GM21786 (cell line): ENCODE measurements around the gene TAF5.
"Not testable (repeated sequence)": the region's sequence is repeated elsewhere in the genome, so short reads cannot be mapped to it uniquely, and the experiment has no call there.

Experiments
- ATAC-seq: cut with Tn5 transposase; IDR thresholded peaks from one replicate; pipeline ENCODE4 v1.9.1; 2021; ENCODE audit not compliant: unreplicated experiment

TAF5 gene

DNA sequence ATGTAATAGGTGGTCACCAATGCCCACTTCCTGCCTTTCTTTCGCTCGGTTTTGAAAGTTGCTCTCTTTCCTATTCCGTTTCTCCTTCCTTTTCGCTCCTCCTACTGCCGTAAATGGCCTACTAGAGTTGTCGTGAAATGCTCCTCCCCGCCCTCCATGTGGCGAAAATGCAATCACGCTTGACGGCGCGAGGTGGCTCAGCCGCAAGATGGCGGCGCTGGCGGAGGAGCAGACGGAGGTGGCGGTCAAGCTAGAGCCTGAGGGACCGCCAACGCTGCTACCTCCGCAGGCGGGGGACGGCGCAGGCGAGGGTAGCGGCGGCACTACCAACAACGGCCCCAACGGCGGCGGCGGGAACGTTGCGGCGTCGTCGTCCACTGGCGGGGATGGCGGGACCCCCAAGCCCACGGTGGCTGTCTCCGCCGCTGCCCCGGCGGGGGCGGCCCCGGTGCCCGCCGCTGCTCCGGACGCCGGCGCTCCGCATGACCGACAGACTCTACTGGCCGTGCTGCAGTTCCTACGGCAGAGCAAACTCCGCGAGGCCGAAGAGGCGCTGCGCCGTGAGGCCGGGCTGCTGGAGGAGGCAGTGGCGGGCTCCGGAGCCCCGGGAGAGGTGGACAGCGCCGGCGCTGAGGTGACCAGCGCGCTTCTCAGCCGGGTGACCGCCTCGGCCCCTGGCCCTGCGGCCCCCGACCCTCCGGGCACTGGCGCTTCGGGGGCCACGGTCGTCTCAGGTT lies at the start of gene TAF5:
TSS of gene TAF5 (plus strand) at position 195 of the 737 bp plus-strand sequence. CDS start at position 209, 14 bp downstream.
- peak; percentile 53 for ATAC-seq

DNA sequence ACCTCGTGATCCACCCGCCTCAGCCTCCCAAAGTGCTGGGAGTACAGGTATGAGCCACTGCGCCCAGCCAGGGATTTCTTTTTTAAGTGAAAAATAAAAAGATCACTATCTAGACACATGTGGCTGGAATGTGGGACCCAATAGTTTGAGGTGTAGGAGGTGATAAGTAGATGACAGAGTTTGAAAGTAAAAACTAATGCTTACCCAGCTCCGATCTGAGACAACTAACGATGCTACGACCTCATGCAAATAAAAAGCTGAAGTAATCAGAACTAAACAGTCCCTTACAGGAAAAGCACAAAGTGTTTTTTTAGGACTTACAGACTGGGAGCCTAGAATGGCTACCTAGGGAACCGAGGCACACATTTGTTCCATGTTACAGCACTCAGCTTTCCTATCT lies 39.9 kb upstream of the TAF5 start:
- no peak for ATAC-seq

DNA sequence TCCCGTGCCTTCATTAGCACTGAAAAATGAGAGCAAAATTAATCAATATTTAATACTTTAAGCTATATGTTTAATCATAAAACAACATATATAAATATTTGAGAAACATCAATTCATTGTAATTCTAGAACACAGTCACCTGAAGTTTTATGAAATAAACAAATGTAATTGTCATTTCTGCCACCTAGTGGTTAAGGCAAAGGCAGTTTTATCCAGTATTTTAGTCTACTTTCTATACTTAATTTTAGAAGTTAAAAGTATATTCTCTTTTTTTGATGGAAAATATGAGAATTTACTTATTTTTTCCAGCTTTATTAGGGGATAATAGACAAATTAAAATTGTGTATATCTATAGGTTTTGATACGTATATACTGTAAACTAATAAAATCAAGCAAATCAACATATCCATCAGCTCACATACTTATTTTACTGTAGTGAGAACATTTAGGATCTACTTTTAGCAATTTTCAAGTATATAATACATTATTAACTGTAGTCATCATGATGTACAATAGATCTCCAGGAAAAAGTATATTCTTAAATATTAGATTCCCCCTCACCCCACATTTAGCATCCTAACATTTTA lies 33.7 kb upstream of the TAF5 start:
- no peak for ATAC-seq

DNA sequence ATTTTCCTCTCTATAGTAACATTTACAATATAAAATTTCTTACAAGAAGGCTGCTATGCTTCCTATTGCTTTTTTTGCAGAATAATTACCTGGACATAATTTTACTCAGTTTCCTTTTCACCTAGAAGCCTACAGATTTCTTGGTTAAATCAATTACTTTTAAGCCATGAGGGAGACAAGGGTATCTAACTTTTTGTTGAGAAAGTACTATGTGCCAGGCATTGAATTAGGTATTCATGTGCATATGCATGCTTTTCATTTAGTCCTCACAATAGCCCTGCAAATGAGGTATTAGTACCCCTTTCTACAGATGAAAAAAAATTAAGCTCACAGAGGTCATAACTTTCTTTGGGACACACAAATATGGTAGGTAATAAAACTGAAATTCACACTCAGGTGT lies 33.2 kb upstream of the TAF5 start:
- ATAC-seq: no peak

DNA sequence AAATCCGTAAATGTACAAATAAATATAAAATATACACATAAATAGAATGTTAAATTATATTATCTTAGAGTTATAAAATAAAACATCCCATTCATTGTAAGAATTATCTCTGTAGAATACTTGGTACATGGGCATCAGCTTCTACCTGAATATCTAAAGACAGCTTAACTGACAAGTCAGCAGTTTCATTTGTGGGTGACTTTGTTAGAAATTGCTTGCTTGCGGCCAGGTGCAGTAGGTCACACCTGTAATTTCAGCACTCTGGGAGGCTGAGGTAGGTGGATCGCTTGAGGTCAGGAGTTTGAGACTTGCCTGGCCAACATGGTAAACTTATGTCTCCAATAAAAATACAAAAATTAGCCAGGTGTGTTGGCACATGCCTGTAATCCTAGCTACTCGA lies 31.4 kb upstream of the TAF5 start:
- ATAC-seq: no peak

DNA sequence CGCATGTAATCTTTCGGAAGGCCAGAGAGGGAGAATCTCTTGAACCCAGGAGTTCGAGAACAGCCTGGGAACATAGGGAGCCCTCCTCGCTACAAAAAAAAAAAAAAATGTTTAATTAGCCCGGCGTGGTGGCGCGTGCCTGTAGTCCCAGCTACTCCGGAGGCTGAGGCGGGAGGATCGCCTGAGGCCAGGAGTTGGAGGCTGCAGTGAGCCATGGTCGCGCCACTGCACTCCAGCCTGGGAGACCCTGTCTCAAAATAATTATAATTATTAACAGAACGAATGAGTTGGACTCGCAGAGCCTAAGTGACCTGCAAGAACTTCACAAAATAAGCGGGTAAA lies 17.6 kb upstream of the TAF5 start:
- no peak for ATAC-seq

DNA sequence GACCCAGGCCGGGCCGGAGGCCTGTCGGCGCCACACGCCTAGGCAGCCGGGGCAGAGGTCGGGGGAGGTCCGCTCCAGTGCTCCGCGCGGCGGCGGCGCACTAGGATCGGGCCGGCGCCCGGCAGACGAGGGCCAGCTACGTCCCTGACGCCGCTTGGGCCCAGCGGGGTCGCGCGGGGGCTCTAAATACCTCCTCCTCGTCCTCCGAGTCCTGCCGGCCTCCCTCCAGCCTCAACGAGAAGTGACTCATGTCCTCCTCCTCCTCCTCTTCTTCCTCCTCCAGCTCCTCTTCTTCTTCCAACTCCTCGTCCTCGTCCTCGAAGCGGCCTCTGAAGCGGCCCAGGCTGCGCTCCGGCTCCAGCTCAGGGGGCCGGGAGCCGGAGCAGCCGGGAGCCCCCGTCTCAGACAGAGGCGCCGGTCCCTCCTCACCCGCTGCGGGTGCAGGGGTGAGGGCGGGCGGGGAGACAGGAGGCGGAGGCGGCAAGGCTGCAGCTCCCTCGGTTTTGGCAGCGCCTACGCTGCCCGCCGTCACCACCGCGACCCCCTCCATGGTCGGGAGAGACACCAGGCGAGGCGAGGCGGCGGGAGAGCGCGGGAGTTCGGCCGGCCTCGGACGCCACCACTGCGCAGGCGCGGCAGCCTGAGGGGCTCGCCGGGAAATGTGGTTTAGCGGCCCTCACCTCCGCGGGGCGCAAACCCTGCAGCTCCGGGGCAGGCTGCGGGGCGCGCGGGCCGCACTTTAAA lies 17.1 kb upstream of the TAF5 start, which contains the start of gene PCGF6:
TSS of gene PCGF6 (minus strand) at position 624 of the 744 bp plus-strand sequence. CDS start at position 550, 74 bp downstream.
- peak; percentile 79 for ATAC-seq

DNA sequence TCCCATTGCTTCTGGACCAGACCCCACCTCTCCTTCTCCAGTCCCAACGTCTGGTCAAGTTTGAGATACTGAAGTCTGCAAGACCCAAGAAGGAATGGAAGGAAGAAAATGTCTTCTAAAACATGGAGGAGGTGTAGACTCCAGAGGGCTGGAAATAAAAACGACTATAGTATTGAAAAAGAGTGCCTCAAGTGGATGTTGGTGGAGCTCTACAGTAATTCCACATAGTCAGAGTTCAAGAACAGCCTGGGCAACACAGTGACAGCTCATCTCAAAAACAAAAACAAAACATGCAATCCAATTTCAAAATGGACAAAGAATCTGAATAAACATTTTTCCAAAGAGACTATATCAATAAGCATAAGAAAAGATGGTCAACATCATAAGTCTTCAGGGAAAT lies 14.5 kb upstream of the TAF5 start:
- ATAC-seq: no peak

DNA sequence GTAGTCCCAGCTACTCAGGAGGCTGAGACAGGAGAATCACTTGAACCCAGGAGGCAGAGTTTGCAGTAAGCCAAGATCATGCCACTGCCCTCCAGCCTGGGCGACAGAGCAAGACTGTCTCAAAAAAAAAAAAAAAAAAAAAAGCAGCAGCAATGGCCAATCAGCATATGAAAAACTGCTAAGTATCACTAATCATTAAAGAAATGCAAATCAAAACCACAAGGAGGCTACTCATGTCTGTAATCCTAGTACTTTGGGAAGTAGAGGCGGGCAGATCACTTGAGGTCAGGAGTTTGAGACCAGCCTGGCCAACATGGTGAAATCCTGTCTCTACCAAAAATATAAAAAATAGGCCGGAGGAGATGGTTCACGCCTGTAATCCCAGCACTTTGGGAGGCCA lies 13.2 kb upstream of the TAF5 start:
- not testable (repeated sequence) for ATAC-seq

DNA sequence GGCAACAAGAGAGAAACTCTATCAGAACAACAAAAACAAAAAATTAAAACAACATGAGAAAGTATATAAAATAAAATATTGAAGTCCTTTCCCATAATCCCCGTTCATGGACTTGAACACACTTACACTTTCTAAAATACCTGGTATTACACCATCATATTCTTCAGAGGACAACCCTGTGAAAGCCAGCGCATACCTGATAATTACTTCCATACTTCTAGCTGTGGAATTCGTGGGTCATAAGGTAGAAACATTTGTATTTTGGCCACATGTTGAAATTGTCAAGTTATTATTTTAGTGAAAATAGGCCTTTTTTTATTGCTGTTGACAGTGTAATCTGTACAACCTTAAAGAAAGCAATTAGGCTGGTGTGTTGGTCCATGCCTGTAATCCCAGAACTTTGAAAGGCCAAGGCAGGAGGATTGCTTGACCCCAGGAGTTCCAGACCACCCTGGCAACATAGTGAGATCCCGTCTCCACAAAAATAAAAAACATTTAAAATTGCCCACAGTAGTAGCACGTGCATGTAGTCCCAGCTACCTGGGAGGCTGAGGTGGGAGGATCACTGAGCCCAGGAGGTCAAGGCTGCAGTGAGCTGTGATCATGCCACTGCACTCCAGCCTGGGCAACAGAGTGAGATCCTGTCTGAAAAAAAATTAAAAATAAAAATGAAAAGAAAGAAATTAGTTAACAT lies 11.7 kb upstream of the TAF5 start:
- no peak for ATAC-seq

DNA sequence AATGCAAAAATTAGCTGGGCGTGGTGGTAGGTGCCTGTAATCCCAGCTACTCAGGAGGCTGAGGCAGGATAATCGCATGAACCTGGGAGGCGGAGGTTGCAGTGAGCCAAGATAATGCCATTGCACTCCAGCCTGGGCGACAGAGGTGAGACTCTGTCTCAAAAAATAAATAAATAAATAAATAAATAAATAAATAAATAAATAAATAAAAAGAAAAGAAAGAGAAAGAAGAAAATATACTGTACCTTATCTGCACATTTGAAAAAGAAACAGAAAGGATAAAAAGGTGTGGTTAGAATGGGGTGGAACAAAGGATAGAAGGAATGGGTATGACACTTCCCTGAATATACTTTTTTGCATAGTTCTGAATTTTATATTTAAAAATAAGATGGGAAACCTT lies 8.3 kb upstream of the TAF5 start:
- not testable (repeated sequence) for ATAC-seq

DNA sequence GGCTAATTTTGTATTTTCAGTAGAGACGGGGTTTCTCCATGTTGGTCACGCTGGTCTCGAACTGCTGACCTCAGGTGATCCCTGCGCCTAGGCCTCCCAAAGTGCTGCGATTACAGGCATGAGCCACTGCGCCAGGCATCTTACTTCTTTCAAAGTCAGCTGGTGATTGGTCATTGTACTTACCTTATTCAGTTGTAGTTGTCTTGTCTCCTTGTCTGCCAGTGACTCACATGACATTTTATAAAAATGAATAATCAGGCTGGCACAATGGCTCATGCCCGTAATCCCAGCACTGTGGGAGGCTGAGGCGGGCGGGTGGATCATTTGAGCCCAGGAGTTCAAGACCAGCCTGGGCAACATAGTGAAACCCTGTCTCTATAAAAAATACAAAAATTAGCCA lies 7.0 kb upstream of the TAF5 start:
- not testable (repeated sequence) for ATAC-seq

DNA sequence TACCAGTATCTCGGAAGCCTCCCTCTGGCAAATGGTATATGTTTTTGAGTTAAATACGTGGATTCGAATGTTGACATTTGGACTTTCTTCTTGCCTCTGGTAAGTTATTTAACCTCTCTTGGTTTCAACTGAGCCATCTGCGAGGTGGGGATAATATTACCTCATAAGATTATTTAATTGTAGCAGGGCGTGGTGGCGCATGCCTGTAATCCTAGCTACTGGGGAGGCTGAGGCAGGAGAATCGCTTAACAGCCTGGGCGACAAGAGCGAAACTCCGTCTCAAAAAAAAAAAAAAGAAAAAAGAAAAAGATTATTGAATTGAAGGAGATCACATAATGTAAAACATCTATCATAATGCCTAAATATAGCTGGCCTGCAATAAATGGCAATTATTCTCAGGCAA lies 396 bp upstream of the TAF5 start:
- no peak for ATAC-seq

DNA sequence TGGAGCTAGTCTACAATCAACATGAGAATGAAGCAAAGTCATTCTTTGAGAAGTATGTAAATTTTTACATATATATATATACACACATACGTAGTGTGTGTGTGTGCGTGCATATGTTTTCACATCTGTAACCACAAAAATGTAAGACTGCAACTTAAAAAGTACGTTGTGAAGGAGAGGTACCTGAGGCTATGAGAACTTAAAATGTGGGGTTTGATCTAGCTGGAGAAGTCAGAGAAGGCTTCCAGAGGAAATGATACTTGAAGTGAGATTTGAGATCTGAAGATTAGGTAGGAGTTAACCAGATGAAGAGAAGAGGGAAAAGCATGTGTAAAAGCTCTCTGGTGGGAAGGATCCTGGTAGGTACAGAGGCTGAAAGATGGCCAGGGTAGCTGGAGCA lies 5.8 kb downstream of the TAF5 start:
- no peak for ATAC-seq

DNA sequence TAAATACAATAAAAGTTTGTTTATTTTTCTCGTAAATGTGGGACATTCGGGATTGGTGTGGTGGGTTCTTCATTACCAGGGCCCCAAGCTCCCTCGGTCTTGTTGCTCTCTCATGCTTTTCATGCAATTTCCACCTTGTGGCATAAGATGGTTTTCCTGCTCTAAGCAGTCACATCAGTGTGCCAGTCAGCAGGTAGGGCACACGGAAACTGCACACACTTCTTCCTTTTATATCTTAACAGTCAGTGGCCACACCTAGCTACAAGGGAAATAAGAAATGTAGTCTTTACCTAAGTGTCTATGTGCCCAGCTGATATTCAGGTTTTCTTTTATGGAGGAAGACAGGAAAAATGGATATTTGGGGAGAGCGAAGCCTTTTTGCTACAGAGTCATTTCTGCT lies 6.5 kb downstream of the TAF5 start:
- no peak for ATAC-seq

DNA sequence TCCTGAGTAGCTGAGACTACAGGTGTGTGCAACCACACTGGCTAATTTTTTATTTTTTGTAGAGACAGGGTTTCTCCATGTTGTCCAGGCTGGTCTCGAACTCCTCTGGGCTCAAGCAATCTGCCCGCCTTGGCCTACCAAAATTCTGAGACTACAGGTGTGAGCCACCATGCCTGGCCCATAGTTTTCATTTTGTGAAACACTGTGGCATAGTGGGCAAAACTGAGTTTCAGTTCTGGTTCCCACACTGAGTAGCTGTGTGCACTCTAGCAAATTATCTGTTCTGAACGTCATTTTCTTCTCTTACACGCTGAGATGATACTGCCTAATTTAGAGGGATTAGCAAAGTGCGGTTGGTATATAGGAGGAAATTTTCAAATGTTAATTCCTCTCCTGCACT lies 15.0 kb downstream of the TAF5 start:
- no peak for ATAC-seq

DNA sequence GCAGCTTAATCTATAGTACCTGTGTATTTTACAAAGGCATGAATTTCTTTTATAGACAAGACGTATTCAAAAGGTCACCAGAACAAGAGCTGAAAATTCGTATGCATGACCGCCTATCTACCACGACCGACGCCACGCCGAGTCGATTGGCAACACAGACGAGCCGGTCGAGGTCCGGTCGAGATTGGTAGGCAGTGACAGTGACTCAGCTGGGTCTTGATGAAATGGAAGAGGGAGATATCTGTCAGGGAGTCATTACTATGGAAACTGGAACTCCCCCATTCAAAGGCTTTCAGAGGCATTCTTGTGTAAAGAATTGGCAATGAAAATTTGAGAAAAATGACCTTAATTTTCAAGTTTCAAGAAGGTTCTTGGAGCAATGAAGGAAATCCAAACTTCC lies 26.4 kb downstream of the TAF5 start:
- no peak for ATAC-seq

DNA sequence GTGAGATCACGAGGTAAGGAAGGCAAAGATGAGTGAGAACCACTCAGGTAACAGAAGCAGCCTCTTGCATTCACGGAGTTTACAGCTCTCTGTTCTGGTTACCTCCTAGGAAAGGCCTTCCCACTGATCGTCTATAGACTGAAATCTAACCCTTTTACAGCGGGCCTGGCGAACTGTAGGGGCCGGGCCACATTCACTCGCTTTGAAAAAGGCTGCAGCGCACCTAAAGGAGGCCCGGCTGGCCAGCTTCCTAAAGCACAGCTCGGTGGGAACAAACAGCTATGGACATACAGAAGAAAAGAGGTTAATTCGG lies 27.9 kb downstream of the TAF5 start:
- no peak for ATAC-seq

DNA sequence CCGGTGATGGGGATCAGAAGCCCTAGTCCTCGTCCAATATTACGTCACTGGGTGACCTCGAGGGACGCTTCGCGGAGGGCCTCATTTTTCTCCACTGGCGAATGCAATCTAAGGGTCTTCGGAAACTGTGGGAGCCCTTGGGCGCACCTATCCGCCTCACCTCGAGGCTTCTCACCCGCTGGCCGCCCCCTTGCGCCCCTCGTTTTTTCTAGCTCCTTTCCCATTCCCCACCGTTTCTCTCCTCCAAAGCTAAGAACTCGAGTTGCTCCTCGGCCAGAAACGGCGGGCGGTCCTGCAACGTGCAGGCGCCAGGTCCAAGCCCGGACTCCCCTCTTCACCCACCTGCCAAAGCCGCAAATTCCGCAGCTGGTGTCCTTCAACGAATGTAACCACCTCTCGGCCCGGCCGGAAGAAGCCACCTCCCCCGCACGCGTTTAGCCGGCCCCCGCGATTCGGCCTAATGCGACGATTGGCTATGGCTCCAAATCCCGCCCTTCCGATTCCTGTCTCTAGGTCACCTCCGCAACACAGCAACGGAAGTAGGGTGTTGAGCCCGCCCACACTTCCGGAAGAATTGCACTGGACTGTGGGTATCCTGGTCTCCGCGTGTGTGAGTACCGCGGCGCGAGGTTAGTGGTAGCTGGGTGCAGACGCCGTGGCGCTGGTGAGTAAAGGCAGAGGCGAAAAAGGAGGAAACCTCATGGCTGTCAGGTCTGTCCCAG lies 28.5 kb downstream of the TAF5 start, which contains the start of the genes ATP5MK and PDCD11:
TSS of gene ATP5MK (minus strand) at position 409 of the 722 bp plus-strand sequence. CDS start 4,018 bp downstream, outside the sequence.
TSS of gene PDCD11 (plus strand) at position 560 of the 722 bp plus-strand sequence. CDS start 1,801 bp downstream, outside the sequence.
- peak; percentile 99 for ATAC-seq

DNA sequence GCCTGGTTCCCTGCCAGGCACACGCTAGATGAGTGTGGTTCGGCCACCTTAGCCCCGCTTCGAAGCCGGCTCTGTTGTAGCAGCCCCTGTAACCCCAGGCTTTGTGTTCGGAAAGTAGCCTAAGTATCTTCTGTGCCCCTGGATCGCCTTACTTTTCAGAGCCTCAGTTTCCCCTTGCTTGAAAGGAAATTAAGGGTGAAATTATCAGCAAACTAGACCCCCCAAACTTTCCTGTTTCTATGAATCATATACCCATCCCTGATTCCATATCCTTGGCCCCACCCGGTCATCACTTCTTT lies 29.0 kb downstream of the TAF5 start:
- no peak for ATAC-seq
